Left lung (tissue), 10 donors: ENCODE results near the gene NTRK2. TPM values are rescaled to one million over a fixed set of nuclear protein-coding genes. Genes with fewer than 3 reads are reported as not detected.

Experiments used
- ATAC-seq: fragments of 200-7000 bp; cut with Tn5 transposase; one replicate; pipeline ENCODE4 v1.9.1; 2020; ENCODE audit warnings: moderate library complexity
- DNase-seq, 4 donors: peaks; one replicate each; pipeline ENCODE4 v3.0.0-alpha.2; 2013 to 2020
- H3K27ac ChIP-seq, 2 donors: fragments of 200-600 bp; sonication (generic) in 1 of 2; one replicate each; pipeline versions ENCODE4 v1.5.0 to v1.8.0; 2020 to 2021
- H3K27me3 ChIP-seq, 2 donors: fragments of 200-600 bp; sonication (generic) in 1 of 2; one replicate each; pipeline versions ENCODE4 v1.5.0 to v1.8.0; 2020 to 2021
- H3K36me3 ChIP-seq, 2 donors: fragments of 200-600 bp; sonication (generic) in 1 of 2; one replicate each; pipeline versions ENCODE4 v1.5.0 to v1.8.0; 2020 to 2021
- H3K4me1 ChIP-seq, 2 donors: fragments of 200-600 bp; one replicate each; pipeline ENCODE4 v1.8.0; 2021
- H3K4me3 ChIP-seq, 2 donors: fragments of 200-600 bp; sonication (generic) in 1 of 2; one replicate each; pipeline versions ENCODE4 v1.5.0 to v1.8.0; 2020 to 2021; ENCODE audit warnings: mild to moderate bottlenecking in 1 of 2
- H3K9me3 ChIP-seq, 2 donors: fragments of 200-600 bp; sonication (generic) in 1 of 2; one replicate each; pipeline versions ENCODE4 v1.5.0 to v1.8.0; 2020 to 2021
- CTCF ChIP-seq, 2 donors: fragments of 200-600 bp; sonication (generic) in 1 of 2; IDR thresholded peaks; one replicate each; pipeline versions ENCODE4 v1.5.0 to v1.8.0; 2021; ENCODE audit warnings: antibody characterized with exemption in 2 of 2
- intact Hi-C, 2 donors: fragments of 100-400 bp; cut with DNase I; formaldehyde crosslinking; loops; one replicate each; pipeline versions ENCODE4 v1.11.2 to v1.14.2; 2022
- polyA plus RNA-seq, 6 donors: library from polyadenylated mRNA; unstranded; fragments of 120-200 nt; gene quantifications; one replicate each; pipeline ENCODE4 v1.2.1, GENCODE V29; 2013; ENCODE audit not compliant: insufficient read length in 6 of 6
- total RNA-seq, 2 donors: library from RNA; stranded (reverse); fragmentation: NEBNext Ultra II Directional; extraction: Animal tissue kit (Norgen Biotek cat#: 25700); gene quantifications; one replicate each; pipeline ENCODE4 v1.2.1, GENCODE V29; 2021
- donor health status: DM: no; HTN: yes; CAD: no.
- donor health status: DM: no; HTN: no; CAD: no.

Gene NTRK2
- total and polyA plus RNA-seq, 8 donors = 0.29 to 3.8 (median 1.7) TPM

GRCh38 chr9:84759804-84760203 is 90.3 kb downstream of the NTRK2 start:
- Histone ChIP-seq H3K9me3 (no peaks in the 10 kb centered on the region), H3K4me1 (no peaks in the 10 kb centered on the region), H3K4me3 (no peak overlapping the region), H3K36me3 (no peaks in the 10 kb centered on the region), H3K27ac (no peak overlapping the region), H3K27me3 (no peaks in the 10 kb centered on the region)
- DNase-seq (no peak), ATAC-seq (no peak)
- no peak for TF ChIP-seq CTCF (IDR thresholded peaks at IDR 0.05)
- intact Hi-C loops = no loop called here

GRCh38 chr9:84761137-84761808 is 91.7 kb downstream of the NTRK2 start:
- no peaks in the 10 kb centered on the region for H3K9me3 ChIP-seq

GRCh38 chr9:84772511-84772910 is 103.0 kb downstream of the NTRK2 start:
- ATAC-seq = no peak
- Histone ChIP-seq H3K4me3 (no peak overlapping the region), H3K27ac (no peak overlapping the region), H3K4me1 (no peaks in the 10 kb centered on the region), H3K27me3 (no peaks in the 10 kb centered on the region), H3K36me3 (no peaks in the 10 kb centered on the region), H3K9me3 (no peaks in the 10 kb centered on the region)
- intact Hi-C loops = no loop called here
- no peak for TF ChIP-seq CTCF (IDR thresholded peaks at IDR 0.05)
- no peak for DNase-seq

More at GRCh38 chr9:84761137-84761808, 91.7 kb downstream of the NTRK2 start:
- intact Hi-C loops = no loop called here
- Histone ChIP-seq H3K27me3 (no peaks in the 10 kb centered on the region), H3K36me3 (no peaks in the 10 kb centered on the region), H3K4me3 (no peak overlapping the region), H3K4me1 (no peaks in the 10 kb centered on the region), H3K27ac (no peak overlapping the region)
- TF ChIP-seq CTCF (IDR thresholded peaks at IDR 0.05) = no peak
- no peak for DNase-seq
- ATAC-seq = no peak

GRCh38 chr9:84773022-84773421 is 103.5 kb downstream of the NTRK2 start:
- H3K4me1 ChIP-seq = no peaks in the 10 kb centered on the region
- no peak for ATAC-seq
- no peak overlapping the region for H3K4me3 ChIP-seq
- no peaks in the 10 kb centered on the region for H3K27me3 ChIP-seq
- intact Hi-C loops = no loop called here
- H3K27ac ChIP-seq = no peak overlapping the region
- H3K9me3 ChIP-seq = no peaks in the 10 kb centered on the region
- DNase-seq = no peak
- no peaks in the 10 kb centered on the region for H3K36me3 ChIP-seq
- no peak for TF ChIP-seq CTCF (IDR thresholded peaks at IDR 0.05)

GRCh38 chr9:84775056-84775643 is 105.6 kb downstream of the NTRK2 start:
- Histone ChIP-seq H3K27me3 (no peaks in the 10 kb centered on the region), H3K27ac (no peak overlapping the region), H3K4me1 (no peaks in the 10 kb centered on the region), H3K36me3 (no peaks in the 10 kb centered on the region), H3K9me3 (no peaks in the 10 kb centered on the region), H3K4me3 (no peak overlapping the region)
- ATAC-seq (no peak), DNase-seq (no peak)
- no peak for TF ChIP-seq CTCF (IDR thresholded peaks at IDR 0.05)
- intact Hi-C loops = no loop called here
